NCI-H1436 (cell line): ENCODE results near the gene GRK6.

Experiments used
- DNase-seq: peaks from one replicate; lab custom pipeline; 2025; lab: John Stamatoyannopoulos, UW

GRK6 gene

GRCh38 chr5:177440211-177440989, 13.9 kb downstream of the GRK6 start:
- no peak for DNase-seq

DNA sequence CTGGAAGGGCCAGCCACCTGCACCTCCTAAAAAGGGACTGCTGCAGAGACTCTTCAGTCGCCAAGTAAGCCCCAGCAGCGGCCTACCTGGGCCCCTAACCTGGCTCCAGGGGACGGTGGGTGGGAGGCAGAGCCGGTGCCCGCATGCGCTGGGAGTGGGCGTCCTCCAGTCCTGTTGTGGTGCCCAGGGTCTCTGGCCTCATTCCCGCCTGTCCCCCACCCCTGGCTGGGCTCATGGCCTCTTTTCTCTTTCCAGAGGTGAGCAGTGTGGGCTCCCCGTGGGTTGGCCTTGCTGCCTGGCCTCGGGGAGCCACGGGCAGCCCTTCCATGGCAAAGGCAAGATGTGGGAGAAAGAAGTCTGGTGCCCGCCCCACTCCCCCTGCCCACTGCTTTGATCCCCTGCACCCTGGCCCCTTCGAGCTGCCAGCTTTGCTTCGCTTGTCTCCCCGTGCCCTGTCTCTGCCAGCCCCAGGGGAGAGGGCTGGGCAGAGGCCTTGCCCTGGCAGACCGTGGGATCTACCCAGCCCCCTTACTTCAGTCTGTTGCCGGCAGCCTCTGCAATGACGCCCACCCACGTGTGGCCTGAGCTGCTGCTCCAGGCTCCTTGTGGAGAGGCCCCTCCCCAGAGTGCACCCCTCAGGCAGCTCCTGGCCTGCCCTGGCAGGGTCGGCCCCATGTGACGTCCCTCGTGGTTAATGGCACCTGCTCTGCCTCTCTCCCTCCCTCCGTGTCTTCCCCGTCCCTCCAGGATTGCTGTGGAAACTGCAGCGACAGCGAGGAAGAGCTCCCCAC, 14.7 kb downstream of the GRK6 start:
- no peak for DNase-seq

DNA sequence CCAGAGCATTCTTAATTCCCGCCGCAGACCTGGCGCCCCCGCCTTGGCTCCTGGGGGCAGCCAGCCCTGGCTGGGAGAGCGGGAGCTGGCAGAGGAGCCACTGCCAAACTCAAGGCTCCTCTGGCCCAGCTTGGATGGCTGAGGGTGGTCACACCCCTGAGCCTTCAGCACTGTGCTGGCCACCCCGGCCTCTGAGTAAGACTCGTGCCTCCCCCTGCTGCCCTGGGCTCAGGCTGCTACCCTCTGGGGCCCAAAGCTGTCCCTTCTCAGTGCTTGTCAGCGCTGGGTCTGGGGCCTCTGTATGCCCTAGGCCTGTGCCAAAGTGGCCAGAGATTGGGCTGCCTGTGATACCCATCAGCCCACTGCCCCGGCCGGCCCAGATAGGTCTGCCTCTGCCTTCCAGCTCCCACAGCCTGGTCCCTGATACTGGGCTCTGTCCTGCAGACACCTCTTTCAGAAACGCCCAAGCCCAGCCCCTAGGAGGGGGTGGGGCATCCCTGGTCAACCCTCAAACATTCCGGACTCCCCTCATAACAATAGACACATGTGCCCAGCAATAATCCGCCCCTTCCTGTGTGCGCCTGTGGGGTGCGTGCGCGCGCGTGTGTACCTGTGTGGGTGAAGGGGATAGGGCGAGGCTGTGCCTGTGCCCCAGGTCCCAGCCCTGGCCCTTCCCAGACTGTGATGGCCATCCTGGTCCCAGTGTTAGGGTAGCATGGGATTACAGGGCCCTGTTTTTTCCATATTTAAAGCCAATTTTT, 15.8 kb downstream of the GRK6 start:
- no peak for DNase-seq

GRCh38 chr5:177443144-177443983, 16.9 kb downstream of the GRK6 start:
- no peak for DNase-seq

DNA sequence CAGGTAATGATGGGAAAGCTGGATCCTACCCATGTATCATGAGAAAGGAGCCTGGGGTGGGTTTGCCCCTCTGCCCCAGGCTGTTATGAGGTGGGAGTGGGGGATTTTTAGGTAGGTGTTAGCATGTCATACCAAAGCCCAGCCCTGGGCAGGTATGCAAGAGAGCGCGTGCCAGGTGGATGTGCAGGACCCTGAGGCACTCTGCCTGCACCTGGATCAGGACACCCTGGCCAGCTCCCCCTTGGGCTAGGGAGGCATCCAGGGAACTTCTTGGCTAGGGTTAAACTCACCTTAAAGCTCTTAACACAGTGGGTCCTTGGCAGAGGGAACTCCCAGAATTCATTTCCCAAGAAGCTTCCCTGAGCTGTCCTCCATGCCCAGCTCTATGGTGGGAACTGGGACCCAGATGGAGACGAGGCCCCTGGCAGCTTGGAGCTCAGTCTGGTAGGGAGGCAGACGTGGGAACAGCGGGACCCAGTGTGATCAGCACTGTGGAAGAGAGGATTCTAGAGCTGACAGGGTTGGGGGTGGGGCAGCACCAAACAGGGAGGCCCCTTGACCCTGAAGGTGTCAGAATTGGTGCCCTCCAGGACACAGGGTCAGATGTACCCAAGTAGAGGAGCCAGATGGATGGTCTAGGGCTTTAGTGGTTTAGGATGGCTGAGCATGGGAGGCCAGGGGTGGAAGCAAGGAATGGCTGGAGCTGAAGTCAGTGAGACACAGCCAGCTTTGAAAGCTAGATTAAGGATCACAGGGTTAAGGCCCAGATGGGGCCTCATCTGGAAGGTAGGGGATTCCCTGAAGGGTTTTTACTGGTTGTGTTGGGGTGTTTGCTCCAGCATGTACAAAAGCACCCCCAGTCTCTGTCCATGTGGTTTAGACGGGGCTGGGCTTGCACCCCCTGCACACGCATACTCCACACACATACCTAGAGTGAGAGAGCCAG, 17.9 kb downstream of the GRK6 start:
- DNase-seq = no peak

GRCh38 chr5:177445052-177445916, 18.8 kb downstream of the GRK6 start:
- DNase-seq = no peak

GRCh38 chr5:177445917-177446199, 19.4 kb downstream of the GRK6 start:
- no peak for DNase-seq

DNA sequence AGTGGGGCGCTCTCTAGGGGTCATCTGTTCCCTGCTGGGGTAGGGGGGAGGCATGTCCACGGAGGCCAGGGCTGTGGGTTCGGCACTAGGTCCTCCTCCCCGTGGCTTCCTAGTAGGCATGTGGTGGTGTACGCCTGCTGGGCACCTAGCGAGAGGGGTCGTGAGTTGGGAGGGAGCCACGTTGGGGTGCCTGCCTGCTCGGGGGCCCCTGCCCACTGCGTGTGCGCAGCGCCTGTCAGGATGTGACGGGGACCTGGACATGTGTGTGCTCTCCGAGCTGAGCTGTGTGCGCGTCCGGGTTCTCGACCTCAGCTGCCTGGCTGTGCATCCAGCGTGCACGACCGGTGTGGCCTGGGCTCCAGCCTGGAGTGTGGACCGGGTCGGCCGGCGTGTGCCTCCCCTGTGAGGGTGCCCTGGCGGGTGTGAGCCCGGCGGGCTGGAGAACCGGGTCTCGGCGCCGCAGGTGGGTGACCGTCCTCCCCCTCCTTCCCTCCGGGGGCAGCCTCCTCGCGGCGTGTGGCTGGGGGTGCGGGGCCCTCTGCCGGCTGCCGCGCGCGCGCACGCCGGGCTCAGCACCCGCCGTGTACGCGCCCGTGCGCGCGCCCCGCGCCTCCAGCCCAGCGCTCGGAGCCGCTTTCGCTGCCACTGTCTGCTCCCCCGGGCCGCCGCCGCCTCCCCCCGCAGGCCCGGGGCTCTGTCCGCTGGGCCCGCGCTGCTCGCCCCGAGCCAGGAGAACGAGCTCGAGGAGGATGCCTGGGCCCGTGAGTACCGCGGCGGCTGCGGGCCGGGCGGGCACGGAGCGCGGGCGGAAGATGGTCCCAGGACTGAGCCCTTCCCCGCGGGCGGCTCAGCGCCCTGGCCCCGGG, 20.0 kb downstream of the GRK6 start, which contains the start of gene PRR7:
Gene PRR7 (plus strand): TSS at position 615 of the 866 bp plus-strand sequence. CDS start 8,254 bp downstream, outside the sequence.
- peak; percentile 17 for DNase-seq

- peak; percentile 33 for DNase-seq
Observed at GRCh38 chr5:177447066-177447610, 20.7 kb downstream of the GRK6 start.

GRCh38 chr5:177447611-177448243, 21.3 kb downstream of the GRK6 start:
- no peak for DNase-seq

- DNase-seq = no peak
Observed at GRCh38 chr5:177448244-177448950, 21.9 kb downstream of the GRK6 start.

DNA sequence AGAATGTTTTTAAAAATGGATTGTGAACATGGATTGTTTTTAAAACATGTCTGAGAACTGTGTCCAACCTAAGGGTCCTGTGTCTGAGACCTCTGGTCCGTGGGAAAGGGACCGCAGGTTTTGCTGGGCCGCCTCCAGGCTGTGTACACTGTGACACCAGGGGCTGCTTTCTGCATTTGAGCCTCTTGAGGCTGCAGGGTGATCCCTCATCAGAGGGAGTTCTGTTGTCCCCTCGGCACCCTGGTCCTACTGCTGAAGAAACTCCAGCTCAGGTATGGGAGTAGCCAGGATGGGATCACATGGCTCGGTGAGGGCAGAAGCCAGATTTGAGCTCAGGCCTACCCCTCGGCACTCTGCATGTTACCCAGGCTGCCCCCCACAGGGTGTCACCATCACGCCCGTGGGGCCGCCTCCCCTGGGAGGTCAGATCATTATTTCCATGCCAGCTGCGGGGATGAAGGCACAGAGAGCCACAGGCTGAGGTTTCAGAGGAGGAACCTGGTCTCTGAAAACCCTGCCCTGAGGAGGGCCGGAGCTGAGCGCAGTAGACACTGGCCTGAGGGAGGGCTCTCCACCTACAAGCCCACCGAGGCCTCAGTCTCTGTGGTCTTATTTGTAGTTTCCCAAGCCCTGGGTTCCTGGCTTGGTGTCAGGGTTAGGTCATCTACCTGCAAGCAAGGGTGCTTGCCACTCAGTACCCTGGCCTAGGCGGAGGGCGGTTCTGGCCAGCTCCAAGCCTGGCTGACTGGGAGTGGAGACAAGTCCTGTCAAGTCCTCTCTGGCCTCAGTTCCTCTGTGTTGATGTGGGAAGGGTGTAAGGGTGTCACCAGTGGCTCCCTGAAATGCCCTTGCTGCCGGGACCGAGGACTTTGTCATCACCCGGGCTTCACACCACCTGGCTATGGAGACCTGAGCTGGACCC, 22.9 kb downstream of the GRK6 start:
- no peak for DNase-seq

GRCh38 chr5:177450667-177451424, 24.4 kb downstream of the GRK6 start:
- DNase-seq = no peak

GRCh38 chr5:177452688-177453638, 26.5 kb downstream of the GRK6 start:
- DNase-seq = no peak
